HepG2 (cell line): ENCODE data around the gene WNT3. TPM values are rescaled to one million over a fixed set of nuclear protein-coding genes. Genes with fewer than 3 reads are reported as not detected.
A peak's percentile ranks its signal among the peaks of the same experiment; 100 is the strongest.

Source experiments
- ARHGAP35 ChIP-seq: sonication (generic); formaldehyde crosslinking; IDR thresholded peaks from 2 replicates; pipeline ENCODE4 v1.9.0; 2022; ENCODE audit warnings: mild to moderate bottlenecking, inconsistent platforms, moderate library complexity, missing genetic modification reagents, borderline replicate concordance
- CBFB ChIP-seq: sonication (generic); formaldehyde crosslinking; IDR thresholded peaks from 2 replicates; pipeline ENCODE4 v1.4.0; 2020; ENCODE audit warnings: missing genetic modification reagents
- CHCHD3 ChIP-seq: sonication (generic); formaldehyde crosslinking; IDR thresholded peaks from 2 replicates; pipeline ENCODE4 v1.8.0; 2022; ENCODE audit warnings: mild to moderate bottlenecking, missing genetic modification reagents, moderate library complexity
- ELF4 ChIP-seq: sonication (generic); formaldehyde crosslinking; IDR thresholded peaks from 2 replicates; pipeline ENCODE4 v1.5.0; 2020; ENCODE audit warnings: missing genetic modification reagents, mild to moderate bottlenecking, moderate library complexity, borderline replicate concordance
- FOSL1 ChIP-seq: sonication (generic); formaldehyde crosslinking; IDR thresholded peaks from 2 replicates; pipeline ENCODE4 v1.9.0; 2021; ENCODE audit warnings: missing genetic modification reagents, borderline replicate concordance
- FOXA1 ChIP-seq, 2 experiments: fragments of 450-650 bp in 1 of 2; sonication (generic) in 1 of 2; formaldehyde crosslinking in 1 of 2; IDR thresholded peaks; 2 replicates each; pipeline versions ENCODE4 v1.4.0 to v1.6.1; 2016 to 2020; ENCODE audit warnings: missing genetic modification reagents in 1 of 2
- GLI4 ChIP-seq: sonication (generic); formaldehyde crosslinking; IDR thresholded peaks from 2 replicates; pipeline ENCODE4 v1.5.1; 2020; ENCODE audit warnings: missing genetic modification reagents, mild to moderate bottlenecking, moderate library complexity, borderline replicate concordance
- PCBP1 ChIP-seq: fragments of 200-400 bp; formaldehyde crosslinking; IDR thresholded peaks from 2 replicates; pipeline ENCODE4 v1.6.1; 2017; ENCODE audit warnings: mild to moderate bottlenecking, low read depth, low read length, borderline replicate concordance
- RXRB ChIP-seq: IDR thresholded peaks from 2 replicates; pipeline ENCODE4 v1.6.1; 2016; ENCODE audit warnings: borderline replicate concordance, missing genetic modification reagents, missing compliant biosample characterization
- ZBTB7B ChIP-seq: sonication (generic); formaldehyde crosslinking; IDR thresholded peaks from 2 replicates; pipeline ENCODE4 v1.4.0; 2020; ENCODE audit warnings: missing genetic modification reagents
- ZNF558 ChIP-seq: sonication (generic); formaldehyde crosslinking; IDR thresholded peaks from 2 replicates; pipeline ENCODE4 v1.9.0; 2022; ENCODE audit warnings: mild to moderate bottlenecking, missing genetic modification reagents, borderline replicate concordance
- ZNF589 ChIP-seq: sonication (generic); formaldehyde crosslinking; conservative IDR thresholded peaks from 2 replicates; pipeline ENCODE4 v1.8.0; 2022; ENCODE audit warnings: mild to moderate bottlenecking, moderate library complexity, missing genetic modification reagents
- ZNF678 ChIP-seq: sonication (generic); formaldehyde crosslinking; IDR thresholded peaks from 2 replicates; pipeline ENCODE4 v1.4.0; 2020; ENCODE audit warnings: mild to moderate bottlenecking, missing genetic modification reagents
- ZNF782 ChIP-seq: sonication (generic); formaldehyde crosslinking; IDR thresholded peaks from 2 replicates; pipeline ENCODE4 v1.4.0; 2020; ENCODE audit warnings: missing genetic modification reagents, mild to moderate bottlenecking, borderline replicate concordance
- polyA plus RNA-seq, 8 experiments: library from polyadenylated mRNA; depleted of rRNA in 3 of 8; stranded (reverse) in 7 of 8; unstranded in 1 of 8; fragments of >200 nt; fragmentation: Illumina TruSeq in 4 of 8; extraction: Trizol in 4 of 8; gene quantifications; 2 replicates each; pipeline versions ENCODE4 v1.2.1 to v1.2.3, GENCODE V29; 2011 to 2016; ENCODE audit warnings: low read depth in 4 of 8, missing spikeins in 1 of 8, mixed read lengths in 1 of 8; ENCODE audit not compliant: insufficient read depth in 1 of 8
- total RNA-seq, 5 experiments: library from RNA; depleted of rRNA; stranded (reverse); fragments of >200 nt; fragmentation: Illumina TruSeq; extraction: Trizol; gene quantifications; 2 replicates each; pipeline ENCODE4 v1.2.3, GENCODE V29; 2016; ENCODE audit warnings: low read depth in 1 of 5
- TF ChIP-seq, protein P1 (sequence below): sonication (generic); formaldehyde crosslinking; IDR thresholded peaks from 2 replicates; pipeline ENCODE4 v1.5.1; 2020; ENCODE audit warnings: mild to moderate bottlenecking, missing genetic modification reagents, borderline replicate concordance
- TF ChIP-seq, protein P2 (sequence below), 2 experiments: sonication (generic) in 1 of 2; formaldehyde crosslinking in 1 of 2; IDR thresholded peaks; 2 replicates each; pipeline versions ENCODE4 v1.5.1 to v1.6.1; 2011 to 2020; ENCODE audit warnings: borderline replicate concordance in 1 of 2, low read depth in 1 of 2, low read length in 1 of 2, mild to moderate bottlenecking in 1 of 2, missing genetic modification reagents in 1 of 2, moderate library complexity in 1 of 2
- TF ChIP-seq, protein P3 (sequence below): IDR thresholded peaks from 2 replicates; pipeline ENCODE4 v1.6.1; 2012; ENCODE audit warnings: low read depth, low read length, improper control_type of control experiment

The WNT3 gene
- total and polyA plus RNA-seq, 2 of the 13 experiments (the other 11 are each of a cell fraction or from before 2014, with no cell fraction given) = 8.5 to 10.3 TPM

DNA sequence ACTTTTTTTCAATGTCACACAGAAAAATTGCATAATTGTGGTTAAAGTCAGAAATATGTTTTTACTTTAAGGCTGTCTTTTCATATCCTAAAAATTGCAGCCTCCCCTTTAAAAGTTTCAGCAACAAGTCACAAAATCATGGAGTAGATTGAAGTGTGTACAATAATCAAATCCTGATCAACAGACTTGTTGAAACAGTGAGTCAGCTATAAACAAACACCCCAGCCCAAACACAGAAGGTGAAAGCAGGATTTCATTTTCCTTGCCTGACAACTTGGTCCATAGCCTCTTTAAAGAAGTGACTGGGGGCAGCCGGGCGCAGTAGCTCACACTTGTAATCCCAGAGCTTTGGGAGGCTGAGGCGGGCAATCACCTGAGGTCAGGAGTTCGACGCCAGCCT lies 59.9 kb downstream of the WNT3 start (continued):
- TF ChIP-seq, protein P1, sequence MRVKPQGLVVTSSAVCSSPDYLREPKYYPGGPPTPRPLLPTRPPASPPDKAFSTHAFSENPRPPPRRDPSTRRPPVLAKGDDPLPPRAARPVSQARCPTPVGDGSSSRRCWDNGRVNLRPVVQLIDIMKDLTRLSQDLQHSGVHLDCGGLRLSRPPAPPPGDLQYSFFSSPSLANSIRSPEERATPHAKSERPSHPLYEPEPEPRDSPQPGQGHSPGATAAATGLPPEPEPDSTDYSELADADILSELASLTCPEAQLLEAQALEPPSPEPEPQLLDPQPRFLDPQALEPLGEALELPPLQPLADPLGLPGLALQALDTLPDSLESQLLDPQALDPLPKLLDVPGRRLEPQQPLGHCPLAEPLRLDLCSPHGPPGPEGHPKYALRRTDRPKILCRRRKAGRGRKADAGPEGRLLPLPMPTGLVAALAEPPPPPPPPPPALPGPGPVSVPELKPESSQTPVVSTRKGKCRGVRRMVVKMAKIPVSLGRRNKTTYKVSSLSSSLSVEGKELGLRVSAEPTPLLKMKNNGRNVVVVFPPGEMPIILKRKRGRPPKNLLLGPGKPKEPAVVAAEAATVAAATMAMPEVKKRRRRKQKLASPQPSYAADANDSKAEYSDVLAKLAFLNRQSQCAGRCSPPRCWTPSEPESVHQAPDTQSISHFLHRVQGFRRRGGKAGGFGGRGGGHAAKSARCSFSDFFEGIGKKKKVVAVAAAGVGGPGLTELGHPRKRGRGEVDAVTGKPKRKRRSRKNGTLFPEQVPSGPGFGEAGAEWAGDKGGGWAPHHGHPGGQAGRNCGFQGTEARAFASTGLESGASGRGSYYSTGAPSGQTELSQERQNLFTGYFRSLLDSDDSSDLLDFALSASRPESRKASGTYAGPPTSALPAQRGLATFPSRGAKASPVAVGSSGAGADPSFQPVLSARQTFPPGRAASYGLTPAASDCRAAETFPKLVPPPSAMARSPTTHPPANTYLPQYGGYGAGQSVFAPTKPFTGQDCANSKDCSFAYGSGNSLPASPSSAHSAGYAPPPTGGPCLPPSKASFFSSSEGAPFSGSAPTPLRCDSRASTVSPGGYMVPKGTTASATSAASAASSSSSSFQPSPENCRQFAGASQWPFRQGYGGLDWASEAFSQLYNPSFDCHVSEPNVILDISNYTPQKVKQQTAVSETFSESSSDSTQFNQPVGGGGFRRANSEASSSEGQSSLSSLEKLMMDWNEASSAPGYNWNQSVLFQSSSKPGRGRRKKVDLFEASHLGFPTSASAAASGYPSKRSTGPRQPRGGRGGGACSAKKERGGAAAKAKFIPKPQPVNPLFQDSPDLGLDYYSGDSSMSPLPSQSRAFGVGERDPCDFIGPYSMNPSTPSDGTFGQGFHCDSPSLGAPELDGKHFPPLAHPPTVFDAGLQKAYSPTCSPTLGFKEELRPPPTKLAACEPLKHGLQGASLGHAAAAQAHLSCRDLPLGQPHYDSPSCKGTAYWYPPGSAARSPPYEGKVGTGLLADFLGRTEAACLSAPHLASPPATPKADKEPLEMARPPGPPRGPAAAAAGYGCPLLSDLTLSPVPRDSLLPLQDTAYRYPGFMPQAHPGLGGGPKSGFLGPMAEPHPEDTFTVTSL (CRISPR knock-in tag) = peak; percentile 61; the same call in 1 of the 2 replicates
- TF ChIP-seq CHCHD3 (no peak), PCBP1 (no peak), FOXA1 (IDR thresholded peaks at IDR 0.05) (peak; percentile 87), FOXA1 (CRISPR knock-in tag; IDR thresholded peaks at IDR 0.05) (peak; percentile 80), ZBTB7B (no peak), ZNF589 (CRISPR knock-in tag) (no peak), GLI4 (no peak), CBFB (CRISPR knock-in tag) (no peak), RXRB (CRISPR knock-in tag) (0 out of 2 replicates have a peak, but pooled peaks have one; percentile 10), ZNF678 (CRISPR knock-in tag) (no peak), ZNF558 (CRISPR knock-in tag) (no peak), FOSL1 (CRISPR knock-in tag) (peak; percentile 87), ARHGAP35 (no peak), ZNF782 (no peak), ELF4 (CRISPR knock-in tag) (no peak)
- TF ChIP-seq, protein P2, sequence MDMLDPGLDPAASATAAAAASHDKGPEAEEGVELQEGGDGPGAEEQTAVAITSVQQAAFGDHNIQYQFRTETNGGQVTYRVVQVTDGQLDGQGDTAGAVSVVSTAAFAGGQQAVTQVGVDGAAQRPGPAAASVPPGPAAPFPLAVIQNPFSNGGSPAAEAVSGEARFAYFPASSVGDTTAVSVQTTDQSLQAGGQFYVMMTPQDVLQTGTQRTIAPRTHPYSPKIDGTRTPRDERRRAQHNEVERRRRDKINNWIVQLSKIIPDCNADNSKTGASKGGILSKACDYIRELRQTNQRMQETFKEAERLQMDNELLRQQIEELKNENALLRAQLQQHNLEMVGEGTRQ (IDR thresholded peaks at IDR 0.05; ENCODE audit: low read depth, low read length) = no peak
- TF ChIP-seq, protein P2 (CRISPR knock-in tag; IDR thresholded peaks at IDR 0.05; ENCODE audit: borderline replicate concordance) = no peak
- TF ChIP-seq, protein P3, sequence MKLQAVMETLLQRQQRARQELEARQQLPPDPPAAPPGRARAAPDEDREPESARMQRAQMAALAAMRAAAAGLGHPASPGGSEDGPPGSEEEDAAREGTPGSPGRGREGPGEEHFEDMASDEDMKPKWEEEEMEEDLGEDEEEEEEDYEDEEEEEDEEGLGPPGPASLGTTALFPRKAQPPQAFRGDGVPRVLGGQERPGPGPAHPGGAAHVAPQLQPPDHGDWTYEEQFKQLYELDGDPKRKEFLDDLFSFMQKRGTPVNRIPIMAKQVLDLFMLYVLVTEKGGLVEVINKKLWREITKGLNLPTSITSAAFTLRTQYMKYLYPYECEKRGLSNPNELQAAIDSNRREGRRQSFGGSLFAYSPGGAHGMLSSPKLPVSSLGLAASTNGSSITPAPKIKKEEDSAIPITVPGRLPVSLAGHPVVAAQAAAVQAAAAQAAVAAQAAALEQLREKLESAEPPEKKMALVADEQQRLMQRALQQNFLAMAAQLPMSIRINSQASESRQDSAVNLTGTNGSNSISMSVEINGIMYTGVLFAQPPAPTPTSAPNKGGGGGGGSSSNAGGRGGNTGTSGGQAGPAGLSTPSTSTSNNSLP = peak; percentile 91
